A673 (cell line): ENCODE data around the gene TWF2. TPM values are rescaled to one million over a fixed set of nuclear protein-coding genes. Genes with fewer than 3 reads are reported as not detected.

Experiments used
- BruUV-seq: library from RNA; stranded (reverse); fragments of 400-500 nt; replicated peaks from 2 replicates; lab custom pipeline; 2021; lab: Mats Ljungman, UMichigan
- CTCF ChIA-PET: fragments of 300-600 bp; sonication (Branson Sonifier 250); formaldehyde crosslinking; loops from one replicate; lab custom pipeline; 2022; ENCODE audit warnings: antibody characterized with exemption; lab: Charles Lee
- POLR2A ChIA-PET: fragments of 300-600 bp; sonication (Branson Sonifier 250); formaldehyde crosslinking; loops from one replicate; lab custom pipeline; 2022; ENCODE audit warnings: antibody characterized with exemption; ENCODE audit not compliant: low non-redundant PET; lab: Charles Lee
- DNase-seq: peaks from one replicate; pipeline ENCODE4 v3.0.0-alpha.2; 2015; ENCODE audit warnings: low spot score
- H3K27ac ChIP-seq: fragments of 200-600 bp; sonication (generic); 2 replicates; pipeline ENCODE4 v1.5.1; 2016; ENCODE audit warnings: mixed run types, low read depth, mild to moderate bottlenecking, mixed read lengths, antibody characterized with exemption, low read length; ENCODE audit not compliant: poor library complexity, severe bottlenecking
- H3K27me3 ChIP-seq: fragments of 200-600 bp; sonication (generic); replicated peaks from 2 replicates; pipeline ENCODE4 v1.6.1; 2017; ENCODE audit warnings: mixed run types, low read depth, mild to moderate bottlenecking, mixed read lengths, antibody characterized with exemption, low read length; ENCODE audit not compliant: insufficient read depth, poor library complexity
- H3K36me3 ChIP-seq: fragments of 200-600 bp; sonication (generic); 2 replicates; pipeline ENCODE4 v1.6.1; 2016; ENCODE audit warnings: mixed run types, mild to moderate bottlenecking, mixed read lengths, antibody characterized with exemption, low read length; ENCODE audit not compliant: insufficient read depth, poor library complexity, severe bottlenecking
- H3K4me1 ChIP-seq: fragments of 200-600 bp; sonication (generic); 2 replicates; pipeline ENCODE4 v1.6.1; 2017; ENCODE audit warnings: mixed run types, mild to moderate bottlenecking, mixed read lengths, antibody characterized with exemption, low read length; ENCODE audit not compliant: insufficient read depth, poor library complexity, severe bottlenecking
- H3K4me3 ChIP-seq: fragments of 200-600 bp; sonication (generic); 2 replicates; pipeline ENCODE4 v1.5.1; 2016; ENCODE audit warnings: low read depth, mixed run types, mild to moderate bottlenecking, mixed read lengths, low read length; ENCODE audit not compliant: poor library complexity, severe bottlenecking
- H3K9me3 ChIP-seq: fragments of 200-600 bp; sonication (generic); 2 replicates; pipeline ENCODE4 v1.6.1; 2016; ENCODE audit warnings: mixed run types, low read depth, mild to moderate bottlenecking, mixed read lengths, antibody characterized with exemption, low read length; ENCODE audit not compliant: poor library complexity, severe bottlenecking
- EZH2 ChIP-seq: fragments of 200-600 bp; sonication (generic); IDR thresholded peaks from 2 replicates; pipeline ENCODE4 v1.6.1; 2017; ENCODE audit warnings: borderline replicate concordance, low read depth, mild to moderate bottlenecking, mixed read lengths, antibody characterized with exemption, low read length; ENCODE audit not compliant: poor library complexity, severe bottlenecking
- intact Hi-C: fragments of 100-400 bp; cut with micrococcal nuclease; formaldehyde crosslinking; loops from one replicate; pipeline ENCODE4 v1.10.0; 2022; ENCODE audit not compliant: unreplicated experiment
- total RNA-seq: library from RNA; stranded (reverse); gene quantifications from 2 replicates; pipeline ENCODE4 v1.2.3, GENCODE V29; 2021
- TF ChIP-seq, protein P1 (sequence below): fragments of 300-800, 200-600 bp; sonication (generic); conservative IDR thresholded peaks from 2 replicates; pipeline ENCODE4 v1.5.1; 2017; ENCODE audit warnings: low read depth, mild to moderate bottlenecking, antibody characterized with exemption, low read length, moderate library complexity, mixed read lengths

The TWF2 gene
- total RNA-seq, 1 experiment from 2014 or later, result 18.3 TPM

DNA sequence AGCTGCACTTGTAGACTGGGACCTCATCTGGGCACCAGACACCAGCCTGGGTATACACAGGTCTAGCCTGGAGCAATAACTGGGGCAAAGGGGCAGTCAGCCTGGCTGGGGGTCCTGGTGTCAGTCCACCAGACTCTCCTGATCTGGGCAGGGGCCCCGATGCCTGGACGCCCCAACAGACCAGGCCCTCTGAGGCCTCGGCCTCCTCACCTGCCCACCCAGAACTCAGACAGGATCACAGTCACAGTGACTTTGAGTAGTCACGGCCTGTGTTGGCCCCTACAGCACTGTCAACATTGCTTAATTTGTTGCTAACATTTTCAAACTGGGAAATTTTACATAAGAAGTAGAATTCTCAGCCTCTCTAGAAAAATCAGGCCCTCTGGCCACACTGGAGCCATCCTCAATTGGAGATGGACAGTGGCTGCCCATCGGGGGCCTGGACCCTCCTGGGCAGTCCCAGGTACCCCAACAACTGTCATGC is 5.8 kb downstream of the TWF2 start:
- intact Hi-C loops, result no loop called here
- Histone ChIP-seq H3K27ac (no peak overlapping the region), H3K36me3 (no peaks in the 10 kb centered on the region), H3K9me3 (no peaks in the 10 kb centered on the region), H3K27me3 (no peaks in the 10 kb centered on the region), H3K4me1 (no peaks in the 10 kb centered on the region), H3K4me3 (no peak overlapping the region)
- no peak for DNase-seq
- TF ChIP-seq, protein P1, sequence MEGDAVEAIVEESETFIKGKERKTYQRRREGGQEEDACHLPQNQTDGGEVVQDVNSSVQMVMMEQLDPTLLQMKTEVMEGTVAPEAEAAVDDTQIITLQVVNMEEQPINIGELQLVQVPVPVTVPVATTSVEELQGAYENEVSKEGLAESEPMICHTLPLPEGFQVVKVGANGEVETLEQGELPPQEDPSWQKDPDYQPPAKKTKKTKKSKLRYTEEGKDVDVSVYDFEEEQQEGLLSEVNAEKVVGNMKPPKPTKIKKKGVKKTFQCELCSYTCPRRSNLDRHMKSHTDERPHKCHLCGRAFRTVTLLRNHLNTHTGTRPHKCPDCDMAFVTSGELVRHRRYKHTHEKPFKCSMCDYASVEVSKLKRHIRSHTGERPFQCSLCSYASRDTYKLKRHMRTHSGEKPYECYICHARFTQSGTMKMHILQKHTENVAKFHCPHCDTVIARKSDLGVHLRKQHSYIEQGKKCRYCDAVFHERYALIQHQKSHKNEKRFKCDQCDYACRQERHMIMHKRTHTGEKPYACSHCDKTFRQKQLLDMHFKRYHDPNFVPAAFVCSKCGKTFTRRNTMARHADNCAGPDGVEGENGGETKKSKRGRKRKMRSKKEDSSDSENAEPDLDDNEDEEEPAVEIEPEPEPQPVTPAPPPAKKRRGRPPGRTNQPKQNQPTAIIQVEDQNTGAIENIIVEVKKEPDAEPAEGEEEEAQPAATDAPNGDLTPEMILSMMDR, result no peak
- no TSS peak for BruUV-seq
- CTCF ChIA-PET, result no interaction called here
- POLR2A ChIA-PET, result no interaction called here

DNA sequence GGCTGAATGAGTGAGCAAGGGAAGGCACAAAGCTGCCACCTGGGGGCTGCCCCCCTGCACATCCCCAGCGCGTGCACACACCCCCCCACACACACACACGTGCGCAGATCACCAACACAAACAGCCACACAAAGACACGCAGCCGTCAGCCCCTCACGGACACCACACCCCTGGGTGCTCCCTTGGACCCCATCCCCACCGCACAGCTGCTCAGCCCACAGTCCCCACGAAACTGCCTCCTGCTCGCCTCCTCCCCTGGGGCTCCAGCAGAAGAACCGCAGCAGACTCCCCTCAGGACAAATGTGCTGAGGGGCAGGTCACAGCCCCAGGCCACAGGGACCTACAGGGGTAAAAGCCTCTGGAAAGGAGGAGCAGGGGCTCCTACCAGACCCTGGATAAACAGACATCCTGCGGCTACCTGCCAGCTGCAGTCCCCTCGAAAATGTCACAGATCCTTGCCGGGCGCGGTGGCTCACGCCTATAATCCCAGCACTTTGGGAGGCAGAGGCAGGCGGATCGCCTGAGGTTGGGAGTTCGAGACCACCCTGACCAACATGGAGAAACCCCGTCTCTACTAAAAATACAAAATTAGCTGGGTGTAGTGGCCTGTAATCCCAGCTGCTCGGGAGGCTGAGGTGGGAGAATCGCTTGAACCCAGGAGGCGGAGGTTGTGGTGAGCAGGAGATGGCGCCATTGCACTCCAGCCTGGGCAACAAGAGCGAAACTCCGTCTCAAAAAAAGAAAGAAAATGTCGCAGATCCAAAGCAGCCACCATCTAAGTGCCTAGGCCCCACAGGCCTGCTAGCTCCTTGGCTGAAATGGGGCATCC is 6.5 kb downstream of the TWF2 start:
- H3K4me3 ChIP-seq, result no peak overlapping the region
- no peaks in the 10 kb centered on the region for H3K27me3 ChIP-seq
- no peaks in the 10 kb centered on the region for H3K36me3 ChIP-seq
- H3K27ac ChIP-seq, result no peak overlapping the region
- no peak for DNase-seq
- CTCF ChIA-PET, result no interaction called here
- intact Hi-C loops, result no loop called here
- BruUV-seq, result no TSS peak
- POLR2A ChIA-PET, result no interaction called here
- no peaks in the 10 kb centered on the region for H3K4me1 ChIP-seq
- no peaks in the 10 kb centered on the region for H3K9me3 ChIP-seq
- TF ChIP-seq EZH2, result no peak
- TF ChIP-seq, protein P1, result 0 out of 2 replicates have a peak, but pooled peaks have one; percentile 22

DNA sequence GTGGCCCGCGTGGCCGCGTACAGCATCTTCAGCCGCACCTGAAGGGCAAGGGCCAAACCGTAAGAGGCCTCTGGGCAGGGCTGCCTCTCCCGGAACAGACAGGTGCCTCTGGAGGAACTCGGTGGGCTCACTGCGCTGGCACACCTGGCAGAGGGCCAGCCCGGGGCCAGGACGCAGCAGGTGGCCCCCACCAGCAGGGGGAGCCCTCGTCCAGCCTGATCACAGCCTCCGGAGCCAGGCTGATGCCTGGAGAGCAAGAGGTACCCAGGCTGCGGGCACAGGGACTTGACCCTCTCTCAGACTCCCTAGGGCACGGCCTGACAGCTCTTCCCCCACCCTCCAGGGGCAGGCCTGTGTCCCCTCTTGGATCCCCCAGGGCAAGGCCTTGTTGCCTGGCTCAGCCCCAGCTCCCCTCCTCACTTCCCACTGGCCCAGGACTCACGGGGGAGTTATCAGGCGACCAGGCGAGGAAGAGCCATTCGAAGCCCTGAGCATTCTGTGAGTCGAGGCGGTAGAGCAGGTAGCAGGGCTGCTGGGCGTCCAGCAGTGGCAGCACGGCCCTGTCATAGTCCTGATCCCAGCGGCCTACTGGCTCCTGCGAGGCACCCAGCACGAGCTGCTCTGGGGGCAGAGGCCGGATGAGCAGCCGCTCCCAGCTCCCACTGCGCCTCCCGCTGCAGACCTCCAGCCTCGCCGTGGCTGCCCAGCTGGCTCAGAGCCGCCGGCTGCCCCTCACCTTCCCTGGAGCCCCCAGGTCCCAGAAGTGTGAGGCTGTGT is 7.3 kb downstream of the TWF2 start:
- Histone ChIP-seq H3K27me3 (no peaks in the 10 kb centered on the region), H3K4me1 (no peaks in the 10 kb centered on the region), H3K9me3 (no peaks in the 10 kb centered on the region), H3K36me3 (no peaks in the 10 kb centered on the region), H3K4me3 (no peak overlapping the region), H3K27ac (no peak overlapping the region)
- no TSS peak for BruUV-seq
- POLR2A ChIA-PET, result no interaction called here
- CTCF ChIA-PET, result no interaction called here
- TF ChIP-seq, protein P1, result peak; percentile 67
- no peak for TF ChIP-seq EZH2
- peak; percentile 37 for DNase-seq
- intact Hi-C loops, result no loop called here
